HG03175 (cell line): Measurements from ENCODE around the gene COPB2.
A peak's percentile ranks its signal among the peaks of the same experiment; 100 is the strongest.
"Not testable (repeated sequence)": the region's sequence is repeated elsewhere in the genome, so short reads cannot be mapped to it uniquely, and the experiment has no call there.

Experiments used
- ATAC-seq: cut with Tn5 transposase; IDR thresholded peaks from one replicate; pipeline ENCODE4 v1.9.1; 2021; ENCODE audit warnings: mild to moderate bottlenecking, moderate library complexity; ENCODE audit not compliant: unreplicated experiment

Gene COPB2

DNA sequence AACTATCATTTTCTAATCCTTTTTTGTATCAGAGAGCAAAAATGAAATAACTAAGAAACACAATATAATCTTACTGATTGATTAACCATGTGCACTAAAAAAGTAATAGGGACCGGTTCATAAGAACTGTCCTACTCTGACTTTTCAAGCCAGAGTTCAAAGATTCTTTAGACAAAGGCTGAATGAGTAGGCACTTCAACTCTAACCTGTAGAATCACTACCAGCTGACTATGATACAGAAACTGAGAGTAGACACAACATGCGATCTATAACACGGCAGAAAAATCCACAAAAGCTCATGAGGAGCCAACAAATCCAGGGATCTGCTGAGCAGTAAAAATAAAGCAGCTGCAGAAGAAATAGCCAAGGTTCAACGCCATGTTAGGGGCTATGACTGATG, 8.9 kb downstream of the COPB2 start:
- no peak for ATAC-seq

DNA sequence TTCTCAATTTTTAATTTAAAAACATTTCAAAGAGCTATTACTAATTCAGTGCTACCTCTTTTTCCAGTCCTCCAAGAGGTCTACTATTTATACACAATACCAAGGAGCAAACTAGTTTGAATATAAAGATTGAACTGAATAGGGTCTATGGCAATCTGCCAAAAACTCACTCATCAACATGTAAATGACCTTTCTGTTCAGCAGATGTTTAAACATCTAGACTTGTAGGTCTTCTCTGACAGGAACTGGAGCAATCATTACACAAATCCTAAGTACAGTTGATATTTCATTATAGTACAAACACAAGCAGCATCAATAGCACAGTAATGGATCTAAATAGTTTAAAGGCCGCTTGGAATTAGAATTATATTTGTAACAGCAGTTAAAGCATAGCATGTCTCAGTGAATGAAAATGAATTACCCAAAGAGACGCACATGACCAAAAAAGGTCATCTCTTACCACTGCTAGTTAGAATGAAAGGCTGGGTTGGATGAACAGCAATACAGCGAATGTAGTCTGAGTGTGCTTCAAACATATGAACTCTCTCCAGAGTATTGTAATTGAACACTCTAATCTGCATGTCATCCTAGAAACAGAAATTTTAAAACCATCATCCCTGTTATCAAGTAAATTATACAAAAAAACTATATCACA, 10.7 kb downstream of the COPB2 start:
- ATAC-seq = no peak

- no peak for ATAC-seq
Measured at GRCh38 chr3:139377378-139377777, 12.1 kb downstream of the COPB2 start.

DNA sequence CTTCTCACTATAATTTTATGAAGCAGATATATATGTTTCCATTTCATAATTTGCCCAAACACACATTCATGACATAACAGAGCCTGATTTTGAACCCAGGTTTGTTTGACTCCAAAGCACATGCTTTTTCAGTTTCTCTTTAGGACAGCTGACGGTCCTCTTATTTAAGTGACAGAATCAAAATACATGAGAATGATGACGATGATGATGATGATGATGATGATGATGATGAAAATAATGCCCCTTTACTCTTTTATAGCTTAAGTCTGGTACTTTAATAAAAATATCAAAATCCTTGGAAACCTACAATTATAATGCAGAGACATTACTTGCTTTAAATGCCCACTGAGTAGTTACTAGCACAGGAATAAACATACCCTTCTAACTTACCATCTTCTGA, 15.3 kb downstream of the COPB2 start:
- no peak for ATAC-seq

DNA sequence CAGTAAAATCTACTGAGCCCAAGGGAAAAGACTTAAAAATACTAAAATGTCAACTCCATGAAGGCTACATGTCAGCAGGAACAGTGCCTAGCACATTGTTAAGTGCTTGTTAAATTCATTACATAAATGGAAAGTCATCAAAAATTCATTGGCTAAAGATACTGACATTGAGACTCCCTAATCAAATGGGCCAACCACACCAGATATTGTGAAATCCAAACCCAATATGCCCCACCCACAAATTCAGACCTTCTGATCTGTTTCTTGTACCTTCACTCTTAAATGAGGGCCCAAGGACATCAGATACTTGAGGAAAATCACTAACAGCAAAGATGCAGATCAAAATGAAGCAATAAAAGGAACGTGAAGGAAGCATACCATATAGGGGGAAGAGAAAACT, 24.9 kb downstream of the COPB2 start:
- ATAC-seq = no peak

- no peak for ATAC-seq
Measured at GRCh38 chr3:139361276-139361675, 28.2 kb downstream of the COPB2 start.

- ATAC-seq = no peak
Measured at GRCh38 chr3:139358841-139359562, 30.4 kb downstream of the COPB2 start.

GRCh38 chr3:139357899-139358298, 31.5 kb downstream of the COPB2 start:
- ATAC-seq = no peak

DNA sequence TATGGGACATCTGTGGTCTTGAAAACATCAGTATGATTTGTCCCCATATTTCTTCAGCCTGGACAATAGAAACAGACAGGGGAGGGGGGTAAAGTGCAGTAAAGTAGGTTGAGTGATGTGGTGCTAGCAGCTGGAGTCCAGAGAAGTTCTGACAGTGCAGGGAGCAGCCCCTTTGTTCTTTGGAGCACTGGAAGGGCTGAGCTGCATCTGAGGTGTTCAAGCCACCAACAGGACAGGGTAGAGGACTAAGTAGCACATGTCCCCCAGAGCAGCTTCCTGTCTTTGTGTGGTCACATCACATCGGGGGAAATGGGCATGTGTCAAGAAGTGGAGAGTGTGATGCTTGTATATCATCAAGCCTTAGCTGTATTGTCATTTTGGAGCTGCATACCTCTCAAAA, 33.6 kb downstream of the COPB2 start:
- ATAC-seq = no peak

GRCh38 chr3:139355476-139355875, 34.0 kb downstream of the COPB2 start:
- ATAC-seq = no peak

GRCh38 chr3:139354661-139355060, 34.8 kb downstream of the COPB2 start:
- ATAC-seq = no peak

DNA sequence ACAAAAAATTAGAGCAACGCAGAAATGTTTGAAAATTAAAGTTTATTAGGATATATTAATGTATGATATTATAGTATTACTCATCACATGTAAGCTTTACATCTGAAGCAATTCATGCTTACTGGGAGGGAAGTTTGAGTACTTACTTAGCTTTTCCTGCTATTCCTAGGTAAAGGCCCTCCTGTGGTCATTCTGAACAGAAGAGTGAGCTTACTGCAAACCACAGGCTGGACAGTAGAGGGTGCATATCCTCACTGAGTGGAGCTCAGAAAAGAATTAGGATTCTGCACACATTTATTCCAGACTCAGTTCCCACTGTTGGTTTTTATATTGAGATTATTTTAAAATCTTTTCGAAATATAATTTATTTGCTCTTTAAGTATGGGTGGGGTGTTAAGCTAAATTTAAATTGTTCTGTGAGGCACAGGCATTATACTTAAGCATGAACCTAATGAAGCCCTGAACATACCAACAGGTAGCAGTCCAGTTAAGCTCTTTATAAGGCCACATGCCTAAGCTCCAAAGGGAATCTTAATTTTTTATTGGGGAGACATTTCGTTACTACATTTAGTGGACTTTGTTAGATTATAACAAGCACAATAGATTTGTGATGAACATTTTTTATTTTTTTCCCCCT, 35.4 kb downstream of the COPB2 start:
- ATAC-seq = peak; percentile 64

GRCh38 chr3:139346771-139347170, 42.7 kb downstream of the COPB2 start:
- ATAC-seq = no peak

DNA sequence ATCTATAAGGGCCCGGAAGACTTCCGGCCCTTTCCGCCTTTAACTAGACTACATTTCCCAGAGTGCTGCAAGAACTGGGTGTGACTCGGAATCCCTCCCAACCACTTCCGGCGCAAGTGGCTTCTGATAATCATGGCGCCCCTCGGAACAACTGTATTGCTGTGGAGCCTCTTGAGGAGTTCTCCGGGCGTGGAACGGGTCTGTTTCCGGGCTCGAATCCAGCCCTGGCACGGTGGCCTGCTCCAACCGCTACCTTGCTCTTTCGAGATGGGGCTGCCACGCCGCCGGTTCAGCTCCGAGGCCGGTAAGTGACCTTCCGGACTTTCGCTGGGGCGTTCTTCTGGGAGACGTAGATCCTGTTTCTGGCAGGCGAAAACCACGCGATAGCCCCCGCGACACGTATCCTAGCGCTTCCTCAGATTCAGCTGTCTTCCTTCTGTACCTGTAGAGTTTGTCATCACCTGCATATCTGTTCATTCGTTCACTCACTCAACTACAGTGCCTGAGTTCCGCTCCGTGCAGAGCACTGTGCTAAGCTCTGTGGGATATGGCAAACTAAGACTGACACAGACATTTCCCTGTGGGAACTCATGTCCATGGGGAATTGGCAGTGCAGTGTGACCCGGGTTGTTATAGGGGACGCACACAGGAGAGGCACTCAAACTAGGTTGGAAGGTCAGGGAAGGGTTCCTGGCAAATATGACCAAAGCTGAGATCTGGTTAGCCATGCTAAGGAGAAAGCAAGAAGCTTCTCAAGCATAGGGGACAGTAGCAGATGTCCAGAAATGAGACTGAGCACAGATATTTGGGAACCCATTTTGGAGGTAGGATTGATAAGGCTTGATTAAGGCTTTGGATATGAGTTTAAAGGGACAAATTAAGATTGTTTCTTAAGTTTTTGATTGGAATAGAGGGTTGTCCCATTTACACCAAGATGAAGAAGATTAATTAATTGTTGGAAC, 45.3 kb downstream of the COPB2 start, which contains the start of gene MRPS22:
Gene MRPS22, plus strand, starts transcription at position 126 of the 962 bp plus-strand sequence. Its CDS starts 7 bp downstream, at position 133.
- ATAC-seq = peak; percentile 99

DNA sequence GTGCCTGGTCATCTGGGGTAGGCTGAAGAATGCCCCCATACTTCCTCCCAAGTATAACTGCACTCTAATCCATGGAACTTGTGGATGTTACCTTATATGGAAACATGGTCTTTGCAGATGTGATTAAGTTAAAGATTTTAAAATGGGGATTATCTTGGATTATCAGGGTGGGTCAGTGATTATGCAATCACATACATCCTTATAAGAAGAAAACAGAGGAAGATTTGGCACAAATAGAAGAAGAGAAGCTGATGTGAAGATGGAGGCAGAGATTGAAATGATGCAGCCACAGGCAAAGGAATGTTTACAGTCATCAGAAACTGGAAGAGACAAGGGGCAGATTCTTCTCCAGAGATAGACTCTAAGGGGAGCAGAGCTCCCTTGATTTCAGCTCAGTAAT, 47.4 kb downstream of the COPB2 start:
- no peak for ATAC-seq

DNA sequence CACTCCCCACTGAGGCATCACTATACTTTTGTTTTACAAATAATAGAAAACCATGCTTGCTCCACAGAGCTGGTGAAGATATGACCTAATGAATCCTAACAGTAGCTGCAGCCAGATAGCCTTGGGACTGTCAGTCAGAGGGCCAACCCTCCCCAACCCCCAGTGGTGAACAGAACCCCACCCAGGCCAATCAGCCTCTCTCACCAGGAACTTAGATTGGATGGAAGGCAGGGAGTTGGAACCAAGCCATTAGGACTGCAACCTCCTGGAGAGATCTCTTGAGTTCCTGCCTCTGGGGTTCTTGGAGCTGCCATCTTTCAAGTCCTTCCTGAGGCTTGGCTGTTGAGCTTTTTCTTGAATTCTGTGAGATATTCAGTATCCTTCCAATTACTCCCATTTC, 48.7 kb downstream of the COPB2 start:
- ATAC-seq = no peak

DNA sequence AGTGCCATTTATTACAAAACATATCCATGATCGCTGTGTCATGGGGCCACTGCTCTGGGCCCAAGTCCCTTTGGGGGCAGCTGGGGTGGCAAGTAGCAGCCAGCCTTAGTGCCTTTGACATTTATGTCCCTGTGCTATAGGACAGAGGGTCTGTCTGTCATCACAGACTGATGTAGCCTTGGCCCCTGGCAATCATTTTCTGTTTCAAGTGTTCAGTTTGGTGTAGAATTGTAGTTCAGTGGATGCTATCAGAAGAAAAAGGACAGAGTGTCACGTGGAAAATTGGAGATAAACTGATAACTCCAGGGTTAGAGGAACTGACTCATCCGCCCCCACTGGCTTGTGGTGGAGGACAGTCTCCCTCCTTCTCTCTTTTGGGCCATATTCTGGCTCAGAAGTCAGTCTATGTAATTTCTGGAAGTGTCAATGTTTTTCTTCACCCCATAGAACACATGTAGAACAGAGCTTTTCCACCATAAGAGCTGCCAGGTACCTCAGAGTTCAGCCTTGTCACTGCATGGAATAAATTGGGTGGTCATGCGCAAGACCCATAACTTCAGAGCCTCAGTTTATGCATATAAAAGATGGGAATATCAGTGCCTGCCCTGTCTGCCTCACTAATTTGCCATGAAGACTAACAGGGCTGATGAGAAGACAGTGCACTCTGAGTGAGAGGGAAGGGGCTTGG, 50.1 kb downstream of the COPB2 start:
- ATAC-seq = no peak

GRCh38 chr3:139338405-139338804, 51.0 kb downstream of the COPB2 start:
- no peak for ATAC-seq

DNA sequence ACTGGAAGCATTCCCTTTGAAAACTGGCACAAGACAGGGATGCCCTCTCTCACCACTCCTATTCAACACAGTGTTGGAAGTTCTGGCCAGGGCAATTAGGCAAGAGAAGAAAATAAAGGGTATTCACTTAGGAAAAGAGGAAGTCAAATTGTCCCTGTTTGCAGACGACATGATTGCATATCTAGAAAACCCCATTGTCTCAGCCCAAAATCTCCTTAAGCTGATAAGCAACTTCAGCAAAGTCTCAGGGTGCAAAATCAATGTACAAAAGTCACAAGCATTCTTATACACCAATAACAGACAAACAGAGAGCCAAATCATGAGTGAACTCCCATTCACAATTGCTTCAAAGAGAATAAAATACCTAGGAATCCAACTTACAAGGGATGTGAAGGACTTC, 54.8 kb downstream of the COPB2 start:
- not testable (repeated sequence) for ATAC-seq

GRCh38 chr3:139332092-139332491, 57.4 kb downstream of the COPB2 start:
- ATAC-seq = no peak
